ENCODE results near the gene SUMO3. TPM values are rescaled to one million over a fixed set of nuclear protein-coding genes. Genes with fewer than 3 reads are reported as not detected.
"Not testable (repeated sequence)": the region's sequence is repeated elsewhere in the genome, so short reads cannot be mapped to it uniquely, and the experiment has no call there.

Gene SUMO3
- total RNA-seq, 1 experiment from 2014 or later = 82.9 TPM

GRCh38 chr21:44833663-44834062 lies 15.8 kb upstream of the SUMO3 start:
- H2BK15ac ChIP-seq (ENCODE audit: low read depth, low read length) = no peak overlapping the region
- H2BK5ac ChIP-seq (ENCODE audit: insufficient read length, low read length) = no peak overlapping the region
- H4K8ac ChIP-seq (replicated peaks; ENCODE audit: insufficient read length, low read depth, low read length) = no peak overlapping the region
- no peak overlapping the region for H3K9ac ChIP-seq (ENCODE audit: extremely low read depth, insufficient read length, low read length)
- H2BK12ac ChIP-seq (ENCODE audit: insufficient read length, low read depth, low read length) = no peak overlapping the region
- no peak for TF ChIP-seq CTCF (conservative IDR thresholded peaks at IDR 0.05)
- no peak overlapping the region for H2BK20ac ChIP-seq (ENCODE audit: low read depth, low read length, poor library complexity, severe bottlenecking)
- no peak overlapping the region for H3K18ac ChIP-seq (ENCODE audit: insufficient read length, low read depth, low read length)
- no peak overlapping the region for H2AFZ ChIP-seq (ENCODE audit: low read length)
- Mint-ChIP-seq H3K27me3 (ENCODE audit: low read depth) (peaks cover 14% of the 10 kb centered on the region), H3K9me3 (peaks cover 8 to 12% of the 10 kb centered on the region in 2 experiments), H3K4me3 (no peak overlapping the region), H3K36me3 (ENCODE audit: insufficient read depth in 1 of 3, low read depth in 3 of 3) (peaks cover 0 to 1% (median under 1%) of the 10 kb centered on the region in 3 experiments; a peak in 4 of 7 replicates), H3K4me1 (peaks cover 3 to 9% of the 10 kb centered on the region in 2 experiments; a peak in 2 of 4 replicates), H3K27ac (no peak overlapping the region)
- H3K4me1 ChIP-seq (ENCODE audit: insufficient read depth, low read length) = no peaks in the 10 kb centered on the region
- no peak overlapping the region for H3T11ph ChIP-seq (ENCODE audit: low read length)
- no peaks in the 10 kb centered on the region for H4K20me1 ChIP-seq (ENCODE audit: control insufficient read depth, insufficient read depth, insufficient read length)
- H2BK120ac ChIP-seq (ENCODE audit: low read depth, low read length, poor library complexity, severe bottlenecking) = no peak overlapping the region
- no peak for DNase-seq
- H3K4ac ChIP-seq (ENCODE audit: low read depth, low read length) = no peak overlapping the region
- H3K27ac ChIP-seq (ENCODE audit: insufficient read length, low read depth, low read length) = no peak overlapping the region
- no peak overlapping the region for H2AK5ac ChIP-seq (ENCODE audit: insufficient read length, low read length)
- H3K23ac ChIP-seq (ENCODE audit: insufficient read length, low read depth, low read length) = no peak overlapping the region
- peaks cover 4% of the 10 kb centered on the region for H3K9me3 ChIP-seq (ENCODE audit: control insufficient read depth, low read depth, low read length)
- H3K14ac ChIP-seq (ENCODE audit: insufficient read depth, low read length) = no peak overlapping the region
- H3K4me2 ChIP-seq (ENCODE audit: insufficient read depth, insufficient read length, low read length) = no peak overlapping the region
- no peaks in the 10 kb centered on the region for H3K23me2 ChIP-seq (ENCODE audit: insufficient read length, low read depth, low read length, poor library complexity, severe bottlenecking)
- no peak overlapping the region for H4K5ac ChIP-seq (ENCODE audit: insufficient read length, low read depth, low read length)
- no CpG with 5 or more reads among the region's 5 CpGs for WGBS (ENCODE audit: extremely low coverage, insufficient read length, low lambda C conversion rate)
- H3K27me3 ChIP-seq (ENCODE audit: insufficient read depth, low read length) = no peaks in the 10 kb centered on the region
- no peaks in the 10 kb centered on the region for H3K79me1 ChIP-seq (ENCODE audit: insufficient read depth, low read depth, low read length, poor library complexity, severe bottlenecking)
- H3K79me2 ChIP-seq (ENCODE audit: insufficient read depth, low read length) = no peaks in the 10 kb centered on the region
- no peak overlapping the region for H4K91ac ChIP-seq (ENCODE audit: insufficient read length, low read depth, low read length)
- no peak overlapping the region for H3K56ac ChIP-seq (ENCODE audit: insufficient read length, low read depth, low read length)

GRCh38 chr21:44832516-44833255 lies 14.8 kb upstream of the SUMO3 start:
- H4K8ac ChIP-seq (replicated peaks; ENCODE audit: insufficient read length, low read depth, low read length); H2AFZ ChIP-seq (ENCODE audit: low read length); H4K91ac ChIP-seq (ENCODE audit: insufficient read length, low read depth, low read length); H3K14ac ChIP-seq (ENCODE audit: insufficient read depth, low read length); H2BK15ac ChIP-seq (ENCODE audit: low read depth, low read length); H2BK120ac ChIP-seq (ENCODE audit: low read depth, low read length, poor library complexity, severe bottlenecking); DNase-seq; H3K23me2 ChIP-seq (ENCODE audit: insufficient read length, low read depth, low read length, poor library complexity, severe bottlenecking); H3K79me2 ChIP-seq (ENCODE audit: insufficient read depth, low read length); H4K20me1 ChIP-seq (ENCODE audit: control insufficient read depth, insufficient read depth, insufficient read length); H3K4me1 Mint-ChIP-seq; H2BK20ac ChIP-seq (ENCODE audit: low read depth, low read length, poor library complexity, severe bottlenecking); H2AK5ac ChIP-seq (ENCODE audit: insufficient read length, low read length); H3K4me2 ChIP-seq (ENCODE audit: insufficient read depth, insufficient read length, low read length); H3K36me3 Mint-ChIP-seq (ENCODE audit: insufficient read depth in 1 of 3, low read depth in 3 of 3); H3K9ac ChIP-seq (ENCODE audit: extremely low read depth, insufficient read length, low read length); H3K18ac ChIP-seq (ENCODE audit: insufficient read length, low read depth, low read length); H3K4me1 ChIP-seq (ENCODE audit: insufficient read depth, low read length); H3K27ac Mint-ChIP-seq; H3K4ac ChIP-seq (ENCODE audit: low read depth, low read length); H3K23ac ChIP-seq (ENCODE audit: insufficient read length, low read depth, low read length); H3K27ac ChIP-seq (ENCODE audit: insufficient read length, low read depth, low read length); H4K5ac ChIP-seq (ENCODE audit: insufficient read length, low read depth, low read length); H3K79me1 ChIP-seq (ENCODE audit: insufficient read depth, low read depth, low read length, poor library complexity, severe bottlenecking); H2BK5ac ChIP-seq (ENCODE audit: insufficient read length, low read length); H2BK12ac ChIP-seq (ENCODE audit: insufficient read length, low read depth, low read length); H3T11ph ChIP-seq (ENCODE audit: low read length); H3K4me3 Mint-ChIP-seq; H3K27me3 ChIP-seq (ENCODE audit: insufficient read depth, low read length); H3K56ac ChIP-seq (ENCODE audit: insufficient read length, low read depth, low read length): not testable (repeated sequence)
- no CpG with 5 or more reads among the region's 23 CpGs for WGBS (ENCODE audit: extremely low coverage, insufficient read length, low lambda C conversion rate)
- peaks cover 13% of the 10 kb centered on the region for H3K9me3 ChIP-seq (ENCODE audit: control insufficient read depth, low read depth, low read length)
- Mint-ChIP-seq H3K27me3 (ENCODE audit: low read depth) (peaks cover 22% of the 10 kb centered on the region), H3K9me3 (peaks cover 18 to 22% of the 10 kb centered on the region in 2 experiments)
